Liver (tissue), 9 donors: ENCODE results near the gene LRRC10B. TPM values are rescaled to one million over a fixed set of nuclear protein-coding genes. Genes with fewer than 3 reads are reported as not detected.

ENCODE experiments used
- DNase-seq: peaks from one replicate; pipeline ENCODE4 v3.0.0-alpha.2; 2017; ENCODE audit warnings: low spot score
- H3K27ac ChIP-seq, 2 donors: one replicate each; pipeline ENCODE4 v1.7.0; 2013; ENCODE audit warnings: inconsistent platforms in 2 of 2, low read length in 2 of 2, control low read depth in 1 of 2, low read depth in 1 of 2, mild to moderate bottlenecking in 1 of 2
- H3K27me3 ChIP-seq, 4 donors: one replicate each; pipeline versions ENCODE4 v1.6.1 to v1.7.0; 2013; ENCODE audit warnings: low read length in 3 of 4, inconsistent platforms in 1 of 4, mild to moderate bottlenecking in 1 of 4, moderate library complexity in 1 of 4; ENCODE audit not compliant: control insufficient read depth in 4 of 4, insufficient read depth in 4 of 4
- H3K36me3 ChIP-seq, 4 donors: one replicate each; pipeline versions ENCODE4 v1.6.1 to v1.7.0; 2013; ENCODE audit warnings: low read length in 3 of 4, mild to moderate bottlenecking in 3 of 4, low read depth in 1 of 4, moderate library complexity in 1 of 4; ENCODE audit not compliant: control insufficient read depth in 4 of 4, insufficient read depth in 3 of 4
- H3K4me1 ChIP-seq, 4 donors: one replicate each; pipeline versions ENCODE4 v1.6.1 to v1.7.0; 2013; ENCODE audit warnings: low read length in 3 of 4, mild to moderate bottlenecking in 3 of 4, moderate library complexity in 1 of 4; ENCODE audit not compliant: control insufficient read depth in 4 of 4, insufficient read depth in 4 of 4
- H3K4me3 ChIP-seq, 3 donors: one replicate each; pipeline versions ENCODE4 v1.6.1 to v1.7.0; 2013; ENCODE audit warnings: low read length in 3 of 3, control low read depth in 1 of 3, low read depth in 1 of 3, mild to moderate bottlenecking in 1 of 3
- H3K9ac ChIP-seq, 2 donors: one replicate each; pipeline ENCODE4 v1.7.0; 2013; ENCODE audit warnings: low read length in 2 of 2, mild to moderate bottlenecking in 2 of 2, moderate library complexity in 2 of 2, control low read depth in 1 of 2, low read depth in 1 of 2
- H3K9me3 ChIP-seq, 4 donors: one replicate each; pipeline versions ENCODE4 v1.6.1 to v1.7.0; 2013; ENCODE audit warnings: low read length in 3 of 4; ENCODE audit not compliant: control insufficient read depth in 4 of 4
- ATF3 ChIP-seq: IDR thresholded peaks from 2 replicates; pipeline ENCODE4 v1.6.1; 2016; ENCODE audit warnings: antibody characterized with exemption
- CTCF ChIP-seq: fragments of 150-350 bp; IDR thresholded peaks from 2 replicates; pipeline ENCODE4 v1.5.1; 2017; ENCODE audit warnings: improper control_type of control experiment, low read depth, low read length; ENCODE audit not compliant: missing input control
- EGR1 ChIP-seq, 2 donors: IDR thresholded peaks; 2 replicates each; pipeline ENCODE4 v1.6.1; 2016 to 2018; ENCODE audit warnings: antibody characterized with exemption in 2 of 2, low read depth in 2 of 2
- FOXA1 ChIP-seq: IDR thresholded peaks from 2 replicates; pipeline ENCODE4 v1.6.1; 2016; ENCODE audit warnings: antibody characterized with exemption
- FOXA2 ChIP-seq: IDR thresholded peaks from 2 replicates; pipeline ENCODE4 v1.6.1; 2016; ENCODE audit warnings: antibody characterized with exemption
- GABPA ChIP-seq, 2 donors: IDR thresholded peaks in 1 of 2; conservative IDR thresholded peaks in 1 of 2; 2 replicates each; pipeline ENCODE4 v1.6.1; 2016; ENCODE audit warnings: antibody characterized with exemption in 2 of 2, mild to moderate bottlenecking in 1 of 2, moderate library complexity in 1 of 2
- HNF4A ChIP-seq, 2 donors: conservative IDR thresholded peaks; 2 replicates each; pipeline ENCODE4 v1.6.1; 2016; ENCODE audit warnings: antibody characterized with exemption in 2 of 2, mild to moderate bottlenecking in 2 of 2
- HNF4G ChIP-seq: IDR thresholded peaks from 2 replicates; pipeline ENCODE4 v1.6.1; 2016; ENCODE audit warnings: antibody characterized with exemption
- JUND ChIP-seq, 2 donors: IDR thresholded peaks; 2 replicates each; pipeline ENCODE4 v1.6.1; 2016; ENCODE audit warnings: antibody characterized with exemption in 2 of 2
- MAX ChIP-seq: IDR thresholded peaks from 2 replicates; pipeline ENCODE4 v1.6.1; 2016; ENCODE audit warnings: antibody characterized with exemption
- NR2F2 ChIP-seq: IDR thresholded peaks from 2 replicates; pipeline ENCODE4 v1.6.1; 2016; ENCODE audit warnings: antibody characterized with exemption
- REST ChIP-seq: IDR thresholded peaks from 2 replicates; pipeline ENCODE4 v1.6.1; 2016; ENCODE audit warnings: antibody characterized with exemption, mild to moderate bottlenecking
- RXRA ChIP-seq, 2 donors: IDR thresholded peaks; 2 replicates each; pipeline ENCODE4 v1.6.1; 2017 to 2018; ENCODE audit warnings: antibody characterized with exemption in 2 of 2, mild to moderate bottlenecking in 1 of 2
- SP1 ChIP-seq: IDR thresholded peaks from 2 replicates; pipeline ENCODE4 v1.6.1; 2018; ENCODE audit warnings: antibody characterized with exemption, mild to moderate bottlenecking
- TAF1 ChIP-seq: conservative IDR thresholded peaks from 2 replicates; pipeline ENCODE4 v1.6.1; 2016; ENCODE audit warnings: antibody characterized with exemption, mild to moderate bottlenecking
- YY1 ChIP-seq: IDR thresholded peaks from 2 replicates; pipeline ENCODE4 v1.6.1; 2016; ENCODE audit warnings: antibody characterized with exemption, mild to moderate bottlenecking
- ZBTB33 ChIP-seq: IDR thresholded peaks from 2 replicates; pipeline ENCODE4 v1.6.1; 2016; ENCODE audit warnings: antibody characterized with exemption
- WGBS: extraction: QIAGEN DNeasy Blood & Tissue Kit; methylation state at CpG from one replicate; pipeline ENCODE4 v1.1.7; 2013; 5-methylcytosine and 5-hydroxymethylcytosine counted together
- polyA plus RNA-seq, 2 donors: library from polyadenylated mRNA; stranded (reverse) in 1 of 2; unstranded in 1 of 2; fragments of 200-250 nt in 1 of 2; fragments of >200 nt in 1 of 2; fragmentation: Nextera tagmentation in 1 of 2; extraction: Ambion mirVana in 1 of 2; gene quantifications; one replicate each; pipeline versions ENCODE4 v1.2.1 to v1.2.3, GENCODE V29; 2013 to 2015
- total RNA-seq, 2 donors: library from RNA; depleted of rRNA; stranded (reverse); fragments of >200 nt; gene quantifications; one replicate each; pipeline ENCODE4 v1.2.3, GENCODE V29; 2014
- donor health status: healthy.
- donor health status: healthy.
- donor health status: healthy.
- donor health status: healthy.
- donor health status: healthy.

The LRRC10B gene
- total and polyA plus RNA-seq, 4 donors, result 0.03 to 0.08 TPM; not detected in 2

- no peak for DNase-seq
- H3K9me3 ChIP-seq, result no peaks in the 10 kb centered on the region
- H3K9ac ChIP-seq, result no peak overlapping the region
- TF ChIP-seq REST, result no peak
- TF ChIP-seq NR2F2, result no peak
- no peak for TF ChIP-seq MAX
- TF ChIP-seq RXRA (IDR thresholded peaks at IDR 0.05), result no peak
- TF ChIP-seq CTCF, result no peak
- TF ChIP-seq SP1, result no peak
- no peak for TF ChIP-seq HNF4A (conservative IDR thresholded peaks at IDR 0.05)
- no peak for TF ChIP-seq TAF1
- no peak for TF ChIP-seq HNF4G
- TF ChIP-seq YY1, result no peak
- no peak for TF ChIP-seq GABPA (IDR thresholded peaks at IDR 0.05 in 1 of 2, conservative IDR thresholded peaks at IDR 0.05 in 1 of 2)
- TF ChIP-seq ZBTB33, result no peak
- no peak for TF ChIP-seq ATF3
- TF ChIP-seq EGR1 (IDR thresholded peaks at IDR 0.05; ENCODE audit: low read depth in 2 of 2), result no peak
- no peak for TF ChIP-seq FOXA2
- WGBS, result 84% methylated on average over 11 of the region's 11 CpGs
- H3K27me3 ChIP-seq, result no peaks in the 10 kb centered on the region
- no peaks in the 10 kb centered on the region for H3K36me3 ChIP-seq
- peaks cover 3 to 8% (median 4%) of the 10 kb centered on the region in 4 donors for H3K4me1 ChIP-seq
- H3K4me3 ChIP-seq, result no peak overlapping the region
- H3K27ac ChIP-seq, result no peak overlapping the region
These were observed 30.5 kb downstream of the LRRC10B start for GRCh38 chr11:61539006-61539405.

GRCh38 chr11:61539831-61540357 lies 31.3 kb downstream of the LRRC10B start:
- 83% methylated on average over 14 of the region's 14 CpGs for WGBS
- no peak overlapping the region for H3K4me3 ChIP-seq
- no peaks in the 10 kb centered on the region for H3K27me3 ChIP-seq
- H3K9me3 ChIP-seq, result no peaks in the 10 kb centered on the region
- H3K36me3 ChIP-seq, result no peaks in the 10 kb centered on the region
- no peak for DNase-seq
- H3K27ac ChIP-seq, result no peak overlapping the region
- no peak overlapping the region for H3K9ac ChIP-seq
- peaks cover 5 to 13% (median 7%) of the 10 kb centered on the region in 4 donors for H3K4me1 ChIP-seq
- TF ChIP-seq SP1 (no peak), FOXA1 (no peak), RXRA (IDR thresholded peaks at IDR 0.05) (no peak), ZBTB33 (no peak), EGR1 (IDR thresholded peaks at IDR 0.05; ENCODE audit: low read depth in 2 of 2) (no peak), JUND (IDR thresholded peaks at IDR 0.05) (no peak), HNF4G (no peak), ATF3 (no peak), TAF1 (no peak), YY1 (no peak), NR2F2 (no peak), CTCF (no peak)
